ENCODE measurements around the gene HCRTR1.

Gene HCRTR1

GRCh38 chr1:31650161-31651088 lies 32.9 kb downstream of the HCRTR1 start:
- DNase-seq: no peak

DNA sequence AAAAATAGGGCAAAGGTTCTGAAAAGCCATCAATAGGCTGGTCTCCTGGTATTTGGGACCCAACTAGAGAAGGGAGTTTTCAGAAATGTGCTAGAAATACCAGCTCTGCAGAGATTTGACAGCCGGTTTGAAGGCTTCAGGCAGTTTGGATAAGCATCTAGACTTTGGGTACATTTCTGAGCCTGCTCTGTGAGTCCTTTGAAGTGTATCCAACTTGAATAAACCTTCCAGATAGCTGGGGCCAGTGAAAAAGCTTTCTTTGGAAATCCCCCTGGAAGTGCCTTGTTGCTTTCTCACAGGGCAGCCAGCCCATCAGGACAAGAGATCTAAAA lies 33.6 kb downstream of the HCRTR1 start:
- no peak for DNase-seq

DNA sequence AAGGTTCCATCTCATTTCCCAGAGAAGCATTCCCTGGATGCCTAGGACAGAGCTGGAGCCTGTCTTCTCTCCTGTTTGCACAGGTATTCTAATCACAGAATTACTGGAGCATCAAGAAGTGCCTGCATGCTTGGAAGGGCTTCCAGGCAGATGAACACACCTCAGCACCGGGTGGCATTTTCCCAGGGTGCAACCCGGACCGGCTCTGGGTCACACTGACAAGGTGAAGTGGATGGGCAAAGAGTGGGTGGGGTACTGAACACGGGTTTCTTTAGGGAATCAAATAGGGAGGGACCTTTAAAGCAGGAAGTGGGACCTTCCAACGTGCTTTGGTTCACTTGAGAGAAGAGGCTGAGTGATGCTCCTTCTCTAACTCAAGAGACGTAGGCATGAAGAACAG lies 34.3 kb downstream of the HCRTR1 start:
- DNase-seq: no peak

GRCh38 chr1:31652891-31653499 lies 35.5 kb downstream of the HCRTR1 start:
- DNase-seq: no peak

DNA sequence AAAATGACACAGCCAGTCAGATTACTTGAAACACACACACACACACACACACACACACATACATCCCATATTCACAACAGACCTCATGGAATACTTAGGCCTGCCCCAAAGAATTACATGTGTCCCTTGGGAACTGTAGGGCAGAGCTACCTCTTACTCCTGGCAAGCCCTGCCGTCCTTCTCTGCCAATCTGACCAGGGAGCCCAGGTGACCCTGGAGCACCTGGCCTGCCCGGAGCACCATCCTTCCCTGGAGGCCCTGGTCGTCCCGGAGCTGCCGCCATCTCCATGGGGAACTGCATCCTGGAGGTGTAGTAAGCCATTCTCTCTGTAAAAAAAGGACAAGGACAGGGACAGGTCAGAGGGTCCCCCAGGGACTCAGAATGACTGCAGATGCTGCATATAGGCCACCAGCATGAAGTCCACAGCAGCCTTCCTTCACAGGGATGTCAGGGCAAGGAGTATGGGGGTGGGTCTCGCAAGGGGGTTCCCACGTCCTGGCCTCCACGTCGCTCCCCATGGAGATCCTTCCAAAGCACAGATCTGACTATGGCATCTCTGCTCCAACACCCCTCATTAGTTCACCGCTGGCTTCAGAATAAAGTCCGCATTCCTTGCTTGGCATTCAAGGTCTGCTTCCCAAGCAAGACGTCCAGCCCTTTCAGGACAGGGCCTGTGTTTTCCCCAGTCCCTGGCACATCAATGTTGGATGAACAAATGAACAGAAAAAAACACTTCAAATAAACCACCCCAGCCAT lies 36.4 kb downstream of the HCRTR1 start:
- no peak for DNase-seq

- DNase-seq: no peak
Measured at GRCh38 chr1:31654474-31654776, 36.9 kb downstream of the HCRTR1 start.

GRCh38 chr1:31655104-31655503 lies 37.6 kb downstream of the HCRTR1 start:
- no peak for DNase-seq

DNA sequence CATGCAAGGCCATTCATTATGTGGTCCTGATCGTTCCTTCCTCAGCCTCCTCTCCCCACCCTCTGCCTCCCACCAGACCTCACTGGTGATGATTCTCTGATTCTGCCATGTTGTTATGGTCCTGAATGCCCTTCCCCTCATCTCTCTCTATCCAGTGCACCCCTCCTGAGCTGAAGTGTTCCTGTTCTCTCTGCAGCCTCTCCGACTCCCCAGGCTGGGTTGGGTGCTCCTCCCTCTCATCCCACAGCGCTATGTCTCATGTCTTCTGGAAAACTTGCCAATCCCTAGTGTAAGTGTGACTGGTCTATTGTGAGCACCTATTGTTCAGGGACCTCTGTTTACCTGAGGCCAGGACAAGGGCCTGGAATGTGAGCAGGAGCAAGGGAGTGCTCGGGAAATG lies 38.3 kb downstream of the HCRTR1 start:
- no peak for DNase-seq

- no peak for DNase-seq
Measured at GRCh38 chr1:31657020-31657804, 39.7 kb downstream of the HCRTR1 start.

DNA sequence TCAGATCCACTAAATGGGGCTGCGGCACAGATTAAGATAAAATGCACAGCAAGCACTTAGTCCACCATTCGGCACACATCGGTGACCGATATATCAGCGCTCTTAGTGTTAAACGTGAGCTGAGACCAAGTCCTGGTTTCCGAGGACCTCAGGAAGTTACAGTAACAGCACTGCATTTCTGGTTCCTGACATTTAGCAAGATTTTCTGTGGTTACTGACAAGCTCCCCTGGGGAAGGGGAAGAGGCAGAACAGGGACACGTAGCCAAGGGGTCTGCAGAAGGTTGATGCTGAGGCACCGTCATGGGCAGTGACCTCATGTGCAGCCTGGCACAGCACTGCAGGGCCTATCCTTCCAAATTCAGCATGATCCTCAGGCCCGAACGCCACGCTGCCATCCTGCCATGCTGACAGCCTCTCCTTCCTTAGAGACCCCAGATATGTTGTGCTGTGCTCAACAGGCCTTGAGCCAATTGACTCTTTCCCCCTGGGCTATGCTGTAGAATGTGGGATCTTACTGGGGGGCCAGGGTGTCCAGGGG lies 40.6 kb downstream of the HCRTR1 start:
- DNase-seq: no peak

GRCh38 chr1:31658721-31659120 lies 41.2 kb downstream of the HCRTR1 start:
- no peak for DNase-seq

DNA sequence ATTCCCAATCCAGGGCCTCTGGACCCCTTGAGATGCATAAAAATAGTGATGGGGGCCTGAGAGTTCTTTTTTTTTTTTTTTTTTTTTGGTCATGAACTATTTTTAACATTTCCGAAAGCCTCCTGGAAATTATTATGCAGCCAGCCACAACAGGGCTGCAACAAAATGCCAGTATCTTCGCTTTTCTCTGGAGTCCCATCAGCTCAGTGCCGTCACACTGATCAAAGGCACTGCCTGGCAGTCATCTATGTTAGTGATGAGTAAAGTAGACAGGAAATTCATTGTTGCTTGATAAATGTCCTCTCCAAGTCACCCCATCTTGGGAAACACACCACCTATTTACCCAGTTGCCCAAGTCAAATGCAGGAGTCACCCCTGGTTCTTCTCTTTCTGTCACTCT lies 42.4 kb downstream of the HCRTR1 start:
- DNase-seq: no peak

- DNase-seq: no peak
Measured at GRCh38 chr1:31660871-31661455, 43.5 kb downstream of the HCRTR1 start.

GRCh38 chr1:31661856-31662255 lies 44.4 kb downstream of the HCRTR1 start:
- no peak for DNase-seq

DNA sequence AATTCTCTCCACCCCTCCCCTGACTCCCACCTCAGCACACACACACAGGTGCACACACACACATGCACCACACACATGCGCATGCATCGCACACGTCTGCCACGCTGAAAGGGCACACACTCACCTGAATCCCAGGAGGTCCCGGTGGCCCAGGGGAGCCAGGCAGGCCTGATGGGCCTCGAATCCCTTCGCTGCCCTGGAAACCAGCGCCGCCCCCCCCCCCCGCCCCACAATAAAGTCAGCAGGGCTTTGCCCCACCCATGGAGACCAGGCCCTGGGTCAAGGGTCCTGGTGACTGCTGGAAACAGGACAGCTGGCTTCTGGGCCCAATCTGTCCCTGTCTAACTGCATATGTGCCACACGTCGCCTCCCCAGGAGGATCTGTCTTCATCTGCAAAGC lies 45.0 kb downstream of the HCRTR1 start:
- DNase-seq: no peak

DNA sequence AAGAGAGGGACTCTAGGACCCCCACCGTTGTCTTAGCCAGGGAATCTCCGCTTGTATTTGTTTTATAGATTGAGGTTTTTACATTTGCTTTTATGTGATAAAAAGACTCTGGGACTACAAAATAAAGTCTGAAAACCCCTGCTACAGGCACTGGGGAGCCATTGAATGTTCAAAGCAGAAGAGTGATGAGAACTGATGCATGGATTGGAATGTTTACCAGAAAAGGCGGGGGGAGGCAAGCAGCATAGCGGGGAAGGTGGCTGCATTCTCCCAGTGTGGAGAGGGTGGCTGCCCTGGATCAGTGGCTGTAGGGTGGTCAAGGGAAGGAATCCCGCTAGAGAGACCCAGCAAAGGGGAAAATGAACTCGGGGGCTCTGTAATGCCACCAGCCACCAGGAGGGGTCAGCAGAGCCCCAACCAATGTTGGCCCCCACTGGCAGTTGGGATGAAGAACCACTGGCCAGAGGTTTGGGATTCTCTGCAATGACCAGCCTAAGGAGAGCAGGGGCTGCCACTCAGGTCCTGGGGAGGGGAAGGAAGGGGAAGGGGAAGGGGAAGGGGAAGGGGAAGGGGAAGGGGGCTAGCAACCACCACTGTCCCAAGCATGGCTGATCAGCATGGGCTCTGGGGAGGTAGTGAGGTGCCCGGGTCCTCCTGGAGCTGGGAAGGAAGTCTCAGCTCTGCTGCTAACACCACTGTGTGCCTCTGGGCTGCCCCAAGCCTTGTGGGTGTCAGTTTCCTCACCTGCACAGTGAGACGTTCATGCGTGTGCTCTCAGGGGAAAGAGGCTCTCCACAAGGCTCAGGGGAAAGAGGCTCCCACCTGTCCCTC lies 46.3 kb downstream of the HCRTR1 start:
- peak; percentile 76 for DNase-seq

DNA sequence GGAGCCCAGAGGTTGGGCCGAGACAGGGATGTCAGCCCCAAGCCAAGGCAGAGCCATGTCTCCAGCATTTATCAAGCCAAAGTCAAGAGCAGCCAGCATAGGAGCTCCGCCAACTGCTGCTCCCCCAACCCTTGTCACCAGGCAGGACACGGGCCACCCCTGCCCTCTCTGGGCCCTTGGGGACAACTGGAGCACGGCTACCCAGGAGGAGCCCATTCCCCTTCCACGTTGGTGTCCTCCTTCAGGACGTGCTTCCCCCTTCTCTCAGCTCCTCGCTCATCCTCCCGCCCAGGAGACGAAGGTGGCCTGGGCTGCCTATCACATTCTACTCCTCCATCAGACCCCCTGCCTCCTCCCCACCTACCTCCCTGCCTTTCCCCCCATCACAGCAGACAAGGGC lies 47.0 kb downstream of the HCRTR1 start:
- DNase-seq: no peak

- no peak for DNase-seq
Measured at GRCh38 chr1:31665234-31665878, 47.9 kb downstream of the HCRTR1 start.

DNA sequence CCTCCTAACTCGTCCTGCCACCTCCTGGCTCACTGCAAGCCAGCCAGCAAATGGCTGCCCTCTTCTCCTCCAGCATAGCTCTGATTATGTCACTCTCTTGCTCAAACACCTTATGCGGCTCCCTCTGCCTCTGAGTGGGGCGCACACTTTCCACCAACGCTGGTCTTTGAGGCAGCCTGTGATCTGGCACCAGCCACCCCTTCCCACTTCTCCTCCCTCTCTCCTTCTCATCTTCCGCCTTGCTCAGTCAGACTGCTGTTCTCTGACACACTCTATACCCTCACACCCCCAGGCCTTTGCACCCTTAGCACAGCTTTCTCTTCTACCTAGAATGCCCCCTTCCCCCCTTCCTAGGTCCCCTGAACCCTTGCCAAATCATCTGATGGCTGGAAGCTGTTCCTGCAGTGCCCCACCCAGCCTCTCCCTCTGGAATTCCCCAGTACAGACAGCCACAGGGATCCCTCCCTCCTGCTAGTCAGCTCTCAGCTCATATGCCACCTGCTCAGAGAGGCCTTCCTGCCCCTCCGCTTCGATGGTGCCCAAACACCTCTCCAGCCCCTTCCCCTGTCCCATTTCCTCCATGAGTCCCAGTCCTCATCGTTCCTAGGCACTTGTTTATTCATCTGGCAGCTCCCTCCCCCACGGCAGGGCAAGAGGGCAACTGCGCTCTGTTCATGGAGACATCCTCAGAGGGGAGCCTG lies 48.9 kb downstream of the HCRTR1 start:
- DNase-seq: peak; percentile 58

GRCh38 chr1:31667065-31667785 lies 49.7 kb downstream of the HCRTR1 start:
- peak; percentile 18 for DNase-seq
